Neural cell (in vitro differentiated cells): Measurements from ENCODE around the gene MDFIC. TPM values are rescaled to one million over a fixed set of nuclear protein-coding genes. Genes with fewer than 3 reads are reported as not detected.

ENCODE experiments used
- H2AFZ ChIP-seq: fragments of 200-600, 300-800 bp; sonication (generic), shearing (Covaris generic); 2 replicates; pipeline ENCODE4 v1.6.0; 2014; ENCODE audit warnings: low read depth, mild to moderate bottlenecking, antibody characterized with exemption, low read length, moderate library complexity
- H3F3A ChIP-seq: fragments of 200-600 bp; shearing (Covaris generic); 2 replicates; pipeline ENCODE4 v1.6.1; 2016; ENCODE audit warnings: mild to moderate bottlenecking, moderate library complexity, mixed read lengths, antibody characterized with exemption, low read length; ENCODE audit not compliant: insufficient read depth, poor library complexity, severe bottlenecking
- H3K27ac ChIP-seq: fragments of 200-600, 300-800 bp; sonication (generic), shearing (Covaris generic); 2 replicates; pipeline ENCODE4 v1.5.1; 2014; ENCODE audit warnings: mild to moderate bottlenecking, low read length, moderate library complexity
- H3K27me3 ChIP-seq: fragments of 300-800, 200-600 bp; sonication (generic), shearing (Covaris generic); 2 replicates; pipeline ENCODE4 v1.6.0; 2014; ENCODE audit warnings: mild to moderate bottlenecking, low read depth, low read length, moderate library complexity; ENCODE audit not compliant: insufficient read depth
- H3K36me3 ChIP-seq: fragments of 300-800, 200-600 bp; sonication (generic), shearing (Covaris generic); 2 replicates; pipeline ENCODE4 v1.5.1; 2014; ENCODE audit warnings: mild to moderate bottlenecking, antibody characterized with exemption, low read length, moderate library complexity; ENCODE audit not compliant: insufficient read depth
- H3K4me2 ChIP-seq: fragments of 300-800, 200-600 bp; sonication (generic), shearing (Covaris generic); 2 replicates; pipeline ENCODE4 v1.6.0; 2014; ENCODE audit warnings: mild to moderate bottlenecking, low read length
- H3K4me3 ChIP-seq: fragments of 300-800, 200-600 bp; sonication (generic), shearing (Covaris generic); 2 replicates; pipeline ENCODE4 v1.5.1; 2014; ENCODE audit warnings: mild to moderate bottlenecking, low read length, moderate library complexity
- H3K79me2 ChIP-seq: fragments of 200-600 bp; shearing (Covaris generic); replicated peaks from 2 replicates; pipeline ENCODE4 v1.6.0; 2014; ENCODE audit warnings: mild to moderate bottlenecking, low read length, moderate library complexity; ENCODE audit not compliant: insufficient read depth
- H3K9ac ChIP-seq: fragments of 300-800, 200-600 bp; sonication (generic), shearing (Covaris generic); 2 replicates; pipeline ENCODE4 v1.6.1; 2016; ENCODE audit warnings: mild to moderate bottlenecking, low read length, mixed read lengths
- H3K9me2 ChIP-seq: fragments of 200-600 bp; shearing (Covaris generic); 2 replicates; pipeline ENCODE4 v1.6.1; 2016; ENCODE audit warnings: mild to moderate bottlenecking, low read length, mixed read lengths; ENCODE audit not compliant: insufficient read depth
- H3K9me3 ChIP-seq: fragments of 200-600, 300-800 bp; sonication (generic), shearing (Covaris generic); 2 replicates; pipeline ENCODE4 v1.6.1; 2016; ENCODE audit warnings: mild to moderate bottlenecking, mixed run types, low read length, moderate library complexity, mixed read lengths
- H4K20me1 ChIP-seq: fragments of 200-600 bp; shearing (Covaris generic); 2 replicates; pipeline ENCODE4 v1.6.1; 2016; ENCODE audit warnings: mild to moderate bottlenecking, mixed run types; ENCODE audit not compliant: insufficient read depth
- CTCF ChIP-seq: fragments of 450-650 bp; IDR thresholded peaks from 2 replicates; pipeline ENCODE4 v1.5.1; 2014; ENCODE audit warnings: antibody characterized with exemption, mild to moderate bottlenecking, moderate library complexity; ENCODE audit not compliant: poor library complexity, severe bottlenecking
- EP300 ChIP-seq: fragments of 450-650 bp; conservative IDR thresholded peaks from 2 replicates; pipeline ENCODE4 v1.6.1; 2014; ENCODE audit warnings: antibody characterized with exemption, mild to moderate bottlenecking, moderate library complexity; ENCODE audit not compliant: poor library complexity, severe bottlenecking
- EZH2 ChIP-seq: fragments of 200-600, 300-800 bp; shearing (Covaris generic), sonication (generic); IDR thresholded peaks from 2 replicates; pipeline ENCODE4 v1.6.1; 2014; ENCODE audit warnings: antibody characterized with exemption, low read length, borderline replicate concordance, mild to moderate bottlenecking; ENCODE audit not compliant: insufficient read depth, poor library complexity, severe bottlenecking
- MXI1 ChIP-seq: fragments of 450-650 bp; conservative IDR thresholded peaks from 2 replicates; pipeline ENCODE4 v1.6.1; 2014; ENCODE audit warnings: antibody characterized with exemption, mild to moderate bottlenecking; ENCODE audit not compliant: poor library complexity, severe bottlenecking
- POLR2AphosphoS5 ChIP-seq: IDR thresholded peaks from 2 replicates; pipeline ENCODE4 v1.6.1; 2012
- RAD21 ChIP-seq: fragments of 450-650 bp; conservative IDR thresholded peaks from 2 replicates; pipeline ENCODE4 v1.6.1; 2014; ENCODE audit warnings: antibody characterized with exemption, mild to moderate bottlenecking, moderate library complexity
- REST ChIP-seq: IDR thresholded peaks from 2 replicates; pipeline ENCODE4 v1.6.1; 2012; ENCODE audit warnings: borderline replicate concordance
- SMC3 ChIP-seq: fragments of 450-650 bp; conservative IDR thresholded peaks from 2 replicates; pipeline ENCODE4 v1.6.1; 2014; ENCODE audit warnings: antibody characterized with exemption, mild to moderate bottlenecking, moderate library complexity; ENCODE audit not compliant: poor library complexity
- TAF1 ChIP-seq: IDR thresholded peaks from 2 replicates; pipeline ENCODE4 v1.6.1; 2012; ENCODE audit warnings: low read depth
- polyA plus RNA-seq: library from polyadenylated mRNA; depleted of rRNA; stranded (reverse); fragments of >200 nt; gene quantifications from 2 replicates; pipeline ENCODE4 v1.2.3, GENCODE V29; 2014

Gene MDFIC
- polyA plus RNA-seq, 1 donor from 2014 or later, result 0.85 TPM

- Histone ChIP-seq H2AFZ (no peak overlapping the region), H3K27me3 (no peaks in the 10 kb centered on the region), H3K9ac (no peak overlapping the region), H3K79me2 (no peaks in the 10 kb centered on the region), H3K9me2 (no peaks in the 10 kb centered on the region), H4K20me1 (no peaks in the 10 kb centered on the region), H3K4me3 (no peak overlapping the region), H3K27ac (no peak overlapping the region), H3K4me2 (no peak overlapping the region), H3F3A (no peaks in the 10 kb centered on the region), H3K36me3 (no peaks in the 10 kb centered on the region), H3K9me3 (no peaks in the 10 kb centered on the region)
- TF ChIP-seq TAF1 (no peak), EP300 (no peak), REST (no peak), MXI1 (no peak), SMC3 (no peak), CTCF (no peak), EZH2 (no peak), POLR2AphosphoS5 (no peak), RAD21 (no peak)
These were observed 87.2 kb downstream of the MDFIC start for GRCh38 chr7:115009139-115009538.

- no peaks in the 10 kb centered on the region for H4K20me1 ChIP-seq
- H3K4me2 ChIP-seq, result no peak overlapping the region
- no peaks in the 10 kb centered on the region for H3K79me2 ChIP-seq
- no peak for TF ChIP-seq RAD21
- TF ChIP-seq SMC3, result no peak
- TF ChIP-seq MXI1, result no peak
- TF ChIP-seq POLR2AphosphoS5, result no peak
- no peak for TF ChIP-seq CTCF
- no peak for TF ChIP-seq EZH2
- no peak for TF ChIP-seq TAF1
- TF ChIP-seq REST, result no peak
- no peak for TF ChIP-seq EP300
- no peaks in the 10 kb centered on the region for H3K27me3 ChIP-seq
- no peak overlapping the region for H3K27ac ChIP-seq
- no peak overlapping the region for H3K4me3 ChIP-seq
- H2AFZ ChIP-seq, result no peak overlapping the region
- no peaks in the 10 kb centered on the region for H3K36me3 ChIP-seq
- no peaks in the 10 kb centered on the region for H3K9me3 ChIP-seq
- H3K9me2 ChIP-seq, result no peaks in the 10 kb centered on the region
- H3K9ac ChIP-seq, result no peak overlapping the region
- H3F3A ChIP-seq, result no peaks in the 10 kb centered on the region
These were observed 88.0 kb downstream of the MDFIC start for GRCh38 chr7:115009736-115010440.
